RWPE1 (cell line): ENCODE measurements around the gene ATAT1.

Experiments
- CTCF ChIA-PET: fragments of 350-600 bp; sonication (Branson Sonifier 250); formaldehyde crosslinking; extraction: SDS; loops from one replicate; lab custom pipeline; 2021; lab: Yijun Ruan, JAX
- POLR2A ChIA-PET: fragments of 400-600 bp; formaldehyde crosslinking; extraction: SDS; loops from one replicate; lab custom pipeline; 2020; ENCODE audit warnings: antibody characterized with exemption; ENCODE audit not compliant: low non-redundant PET; lab: Yijun Ruan, JAX
- DNase-seq: peaks from one replicate; pipeline ENCODE4 v3.0.0; 2012; ENCODE audit warnings: low spot score
- H3K27ac ChIP-seq: fragments of 450-650 bp; 2 replicates; pipeline ENCODE4 v1.5.1; 2017
- CTCF ChIP-seq: fragments of 450-650 bp; conservative IDR thresholded peaks from 2 replicates; pipeline ENCODE4 v1.5.1; 2017; ENCODE audit warnings: low read depth, mild to moderate bottlenecking

Gene ATAT1

GRCh38 chr6:30670760-30671527 lies 44.3 kb downstream of the ATAT1 start:
- ChIA-PET POLR2A (no interaction called here), CTCF (interaction anchor here (0.6 to 0.9 kb wide), 3 partner anchors 11 to 64 kb away, joined by 3 to 4 read pairs (median 3); no protein-coding TSS in a partner anchor)
- DNase-seq = no peak
- 0 out of 2 replicates have a peak overlapping the region, but pooled peaks have one; percentile 85 for H3K27ac ChIP-seq
- no peak for TF ChIP-seq CTCF

GRCh38 chr6:30672445-30673253 lies 46.0 kb downstream of the ATAT1 start, which contains the start of gene DHX16:
Gene DHX16 (minus strand): TSS chr6:30673006. CDS start chr6:30672841, 165 bp downstream.
- POLR2A ChIA-PET = interaction anchor here (1.2 kb wide), 1 partner anchor 49 kb away, joined by 3 read pairs; no protein-coding TSS in a partner anchor
- H3K27ac ChIP-seq = peak within 1 kb of the TSS; percentile 85
- peak; percentile 91 for TF ChIP-seq CTCF
- CTCF ChIA-PET = interaction anchor here (0.6 to 1.4 kb wide), 8 partner anchors 15 to 530 kb away, joined by 3 to 8 read pairs (median 3); no protein-coding TSS in a partner anchor
- DNase-seq = peak; percentile 91

- H3K27ac ChIP-seq = peak overlapping the region; percentile 97
- POLR2A ChIA-PET = interaction anchor here (0.6 kb wide), 1 partner anchor 14 kb away, joined by 3 read pairs; no protein-coding TSS in a partner anchor
- CTCF ChIA-PET = interaction anchor here (2.9 kb wide), 1 partner anchor 54 kb away, joined by 13 read pairs; no protein-coding TSS in a partner anchor
Measured at GRCh38 chr6:30676660-30677285, 50.1 kb downstream of the ATAT1 start.

GRCh38 chr6:30678964-30679726 lies 52.5 kb downstream of the ATAT1 start:
- ChIA-PET POLR2A (interaction anchor here (0.5 to 0.9 kb wide), 2 partner anchors 14 to 19 kb away, joined by 3 read pairs; no protein-coding TSS in a partner anchor), CTCF (interaction anchor here (0.6 to 5.3 kb wide), 12 partner anchors 15 to 205 kb away, joined by 3 to 31 read pairs (median 4); partner anchors contain the start of genes DDR1 and MDC1)
- peak; percentile 59 for DNase-seq
- H3K27ac ChIP-seq = peak overlapping the region; percentile 97
- peak; percentile 92 for TF ChIP-seq CTCF

More at GRCh38 chr6:30676660-30677285, 50.1 kb downstream of the ATAT1 start:
- no peak for TF ChIP-seq CTCF
- no peak for DNase-seq

GRCh38 chr6:30679765-30680535 lies 53.3 kb downstream of the ATAT1 start:
- ChIA-PET POLR2A (interaction anchor here (0.7 kb wide), 1 partner anchor 146 kb away, joined by 3 read pairs; no protein-coding TSS in a partner anchor), CTCF (interaction anchor here (0.6 to 5.3 kb wide), 6 partner anchors 8 to 50 kb away, joined by 3 to 31 read pairs (median 4); no protein-coding TSS in a partner anchor)
- DNase-seq = no peak
- TF ChIP-seq CTCF = no peak
- peak overlapping the region; percentile 97 for H3K27ac ChIP-seq
